ENCODE results near the gene TMEM132E.

Gene TMEM132E

GRCh38 chr17:34665150-34665806, 85.9 kb downstream of the TMEM132E start:
- no peak for DNase-seq (ENCODE audit: low read depth in 2 of 2)

GRCh38 chr17:34665819-34666763, 86.7 kb downstream of the TMEM132E start:
- no peak for DNase-seq (ENCODE audit: low read depth in 2 of 2)

- DNase-seq (ENCODE audit: low read depth in 2 of 2): no peak
Observed at GRCh38 chr17:34667656-34668055, 88.3 kb downstream of the TMEM132E start.

- no peak for DNase-seq (ENCODE audit: low read depth in 2 of 2)
Observed at GRCh38 chr17:34668206-34668605, 88.8 kb downstream of the TMEM132E start.

- no peak for DNase-seq (ENCODE audit: low read depth in 2 of 2)
Observed at GRCh38 chr17:34669511-34669910, 90.1 kb downstream of the TMEM132E start.

GRCh38 chr17:34670618-34671017, 91.2 kb downstream of the TMEM132E start:
- no peak for DNase-seq (ENCODE audit: low read depth in 2 of 2)

- DNase-seq (ENCODE audit: low read depth in 2 of 2): no peak
Observed at GRCh38 chr17:34671191-34671590, 91.8 kb downstream of the TMEM132E start.

- no peak for DNase-seq (ENCODE audit: low read depth in 2 of 2)
Observed at GRCh38 chr17:34672176-34672785, 92.9 kb downstream of the TMEM132E start.

- DNase-seq (ENCODE audit: low read depth in 2 of 2): no peak
Observed at GRCh38 chr17:34673516-34673915, 94.1 kb downstream of the TMEM132E start.

- DNase-seq (ENCODE audit: low read depth in 2 of 2): no peak
Observed at GRCh38 chr17:34673995-34674890, 94.9 kb downstream of the TMEM132E start.

- DNase-seq (ENCODE audit: low read depth in 2 of 2): no peak
Observed at GRCh38 chr17:34675143-34675542, 95.8 kb downstream of the TMEM132E start.

- DNase-seq (ENCODE audit: low read depth in 2 of 2): no peak
Observed at GRCh38 chr17:34675605-34676004, 96.2 kb downstream of the TMEM132E start.

GRCh38 chr17:34680151-34680550, 100.8 kb downstream of the TMEM132E start:
- no peak for DNase-seq (ENCODE audit: low read depth in 2 of 2)

GRCh38 chr17:34682305-34682704, 102.9 kb downstream of the TMEM132E start:
- DNase-seq (ENCODE audit: low read depth in 2 of 2): no peak

GRCh38 chr17:34683390-34683789, 104.0 kb downstream of the TMEM132E start:
- DNase-seq (ENCODE audit: low read depth in 2 of 2): no peak
